OCI-LY3 (cell line): ENCODE data around the gene NOL4L.

ENCODE experiments used
- CTCF ChIP-seq: fragments of 200-600, 300-600 bp; sonication (generic); IDR thresholded peaks from 2 replicates; pipeline ENCODE4 v1.5.1; 2014; ENCODE audit warnings: antibody characterized with exemption, low read length, low read depth
- EZH2phosphoT487 ChIP-seq: fragments of 200-600 bp; shearing (Covaris generic); IDR thresholded peaks from 2 replicates; pipeline ENCODE4 v1.6.1; 2018; ENCODE audit warnings: antibody characterized with exemption, mixed run types, low read depth

GRCh38 chr20:32481311-32482142, 103.6 kb downstream of the NOL4L start:
- TF ChIP-seq CTCF (no peak), EZH2phosphoT487 (no peak)
